VCaP (cell line): Measurements from ENCODE around the gene MYPOP.

Experiments
- H3K27ac ChIP-seq: fragments of 450-650 bp; 2 replicates; pipeline ENCODE4 v1.5.1; 2017
- TF ChIP-seq, protein P1 (sequence below): fragments of 450-650 bp; conservative IDR thresholded peaks from 2 replicates; pipeline ENCODE4 v1.5.1; 2017; ENCODE audit warnings: mild to moderate bottlenecking, moderate library complexity

The MYPOP gene

DNA sequence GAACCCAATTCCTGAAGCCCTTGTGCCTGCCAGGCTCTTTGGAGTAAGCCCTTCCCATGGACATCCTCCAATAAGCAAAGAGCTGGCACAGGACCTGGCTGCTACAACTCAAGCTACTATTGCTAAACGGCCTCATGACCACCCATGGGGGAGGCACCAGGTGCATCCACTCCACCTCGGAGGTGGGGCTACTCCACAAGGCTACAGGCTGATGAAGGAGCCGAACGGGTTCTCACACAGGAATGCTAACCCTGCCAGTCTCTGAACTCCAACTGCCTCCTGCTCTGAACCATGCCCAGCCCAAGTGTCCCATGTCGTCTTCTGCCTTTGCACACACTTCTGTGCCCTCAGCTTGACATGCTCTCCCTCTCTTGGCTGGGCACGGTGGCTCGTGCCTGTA is 49.4 kb downstream of the MYPOP start:
- H3K27ac ChIP-seq, result no peak overlapping the region
- TF ChIP-seq, protein P1, sequence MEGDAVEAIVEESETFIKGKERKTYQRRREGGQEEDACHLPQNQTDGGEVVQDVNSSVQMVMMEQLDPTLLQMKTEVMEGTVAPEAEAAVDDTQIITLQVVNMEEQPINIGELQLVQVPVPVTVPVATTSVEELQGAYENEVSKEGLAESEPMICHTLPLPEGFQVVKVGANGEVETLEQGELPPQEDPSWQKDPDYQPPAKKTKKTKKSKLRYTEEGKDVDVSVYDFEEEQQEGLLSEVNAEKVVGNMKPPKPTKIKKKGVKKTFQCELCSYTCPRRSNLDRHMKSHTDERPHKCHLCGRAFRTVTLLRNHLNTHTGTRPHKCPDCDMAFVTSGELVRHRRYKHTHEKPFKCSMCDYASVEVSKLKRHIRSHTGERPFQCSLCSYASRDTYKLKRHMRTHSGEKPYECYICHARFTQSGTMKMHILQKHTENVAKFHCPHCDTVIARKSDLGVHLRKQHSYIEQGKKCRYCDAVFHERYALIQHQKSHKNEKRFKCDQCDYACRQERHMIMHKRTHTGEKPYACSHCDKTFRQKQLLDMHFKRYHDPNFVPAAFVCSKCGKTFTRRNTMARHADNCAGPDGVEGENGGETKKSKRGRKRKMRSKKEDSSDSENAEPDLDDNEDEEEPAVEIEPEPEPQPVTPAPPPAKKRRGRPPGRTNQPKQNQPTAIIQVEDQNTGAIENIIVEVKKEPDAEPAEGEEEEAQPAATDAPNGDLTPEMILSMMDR, result no peak

DNA sequence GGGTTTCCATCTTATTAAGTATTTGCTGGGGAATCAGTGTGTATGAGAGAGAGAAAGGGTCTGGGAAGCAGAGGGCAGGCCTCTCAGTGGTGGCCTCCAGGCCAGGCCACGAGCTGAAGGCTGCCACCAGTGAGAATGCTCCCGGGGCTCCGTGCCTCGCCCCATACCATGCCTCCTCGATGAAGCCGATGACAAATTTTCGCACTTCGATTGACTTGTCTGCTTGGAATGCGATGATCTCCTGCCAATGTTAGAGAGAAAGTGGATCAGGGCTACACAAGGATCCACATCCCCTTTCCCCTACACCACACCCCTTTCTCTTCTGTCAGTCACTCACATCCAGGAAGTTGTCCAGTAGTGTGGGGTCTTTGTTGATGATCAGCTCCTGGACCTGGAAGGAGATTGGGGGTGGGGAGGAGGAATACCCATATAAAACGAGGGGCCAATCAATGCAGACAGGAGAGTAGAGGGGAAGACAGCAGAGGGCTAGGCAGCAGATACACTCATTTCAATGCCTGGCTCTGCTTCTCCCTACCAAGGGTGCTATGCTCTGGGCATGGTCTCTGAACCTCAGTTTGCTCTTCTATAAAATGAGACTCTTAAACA is 50.2 kb downstream of the MYPOP start:
- H3K27ac ChIP-seq, result no peak overlapping the region
- TF ChIP-seq, protein P1, result no peak

DNA sequence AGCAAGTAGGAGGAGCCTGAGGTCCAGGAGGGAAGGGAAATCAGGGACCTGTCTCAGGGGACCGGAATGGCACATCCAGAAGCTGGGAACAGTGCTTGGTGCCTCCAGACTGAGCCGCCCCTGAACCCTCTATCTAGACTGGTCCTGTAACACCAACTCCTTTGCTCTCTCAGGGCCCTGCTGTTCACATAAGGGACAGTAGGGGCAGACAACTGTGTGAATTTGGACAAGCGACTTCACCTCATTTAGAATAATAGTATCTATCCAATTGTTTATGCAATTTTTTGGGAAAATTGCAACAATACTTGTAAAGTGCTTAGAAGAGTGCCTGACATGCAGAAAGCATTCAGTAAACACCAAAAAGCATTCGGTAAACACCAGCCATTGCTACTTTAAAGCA is 53.5 kb downstream of the MYPOP start:
- H3K27ac ChIP-seq, result no peak overlapping the region
- TF ChIP-seq, protein P1, result peak; percentile 43

DNA sequence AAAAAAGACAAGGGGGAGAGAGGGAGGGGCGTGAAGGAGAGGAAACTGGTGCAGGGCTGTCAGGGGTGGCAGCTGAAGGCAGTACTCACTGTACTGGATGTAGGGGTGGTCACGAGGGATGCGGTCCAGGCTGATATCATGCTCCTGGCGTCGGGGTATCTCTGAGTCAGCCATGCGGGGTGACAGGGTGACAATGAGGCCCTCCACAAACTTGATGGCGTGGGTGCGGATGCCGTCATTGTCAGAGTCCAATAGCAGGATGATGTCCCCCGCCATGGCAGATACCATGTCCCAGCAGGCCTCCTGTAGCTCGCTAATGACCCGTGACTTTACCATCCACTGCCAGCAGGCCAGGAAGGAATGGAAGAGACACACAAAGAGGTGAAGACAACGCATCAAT is 54.8 kb downstream of the MYPOP start:
- no peak overlapping the region for H3K27ac ChIP-seq
- TF ChIP-seq, protein P1, result no peak

DNA sequence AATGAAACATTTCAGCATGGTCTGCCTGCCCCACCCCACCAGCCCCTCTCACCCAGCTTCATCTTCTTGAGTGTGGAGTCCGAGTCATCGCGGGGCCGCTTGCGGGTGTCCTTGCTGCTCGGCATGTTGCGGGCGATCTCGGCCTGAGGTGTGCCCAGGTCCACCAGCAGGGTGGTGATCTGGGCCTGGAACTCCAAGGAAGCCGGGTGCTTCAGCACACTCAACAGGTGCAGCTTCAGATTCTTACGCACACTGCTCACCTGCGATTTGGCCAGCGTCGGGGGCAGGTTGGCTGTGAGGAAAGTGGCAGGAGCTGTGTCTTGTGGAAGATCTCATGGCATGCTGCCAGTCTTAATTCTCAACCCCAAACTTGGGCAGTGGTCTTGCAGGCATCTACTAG is 60.2 kb downstream of the MYPOP start:
- TF ChIP-seq, protein P1, result no peak
- H3K27ac ChIP-seq, result no peak overlapping the region
